ENCODE results near the gene PCDHB14. TPM values are rescaled to one million over a fixed set of nuclear protein-coding genes. Genes with fewer than 3 reads are reported as not detected.

The PCDHB14 gene
- total RNA-seq, 1 donor from 2014 or later = 0.75 TPM

- DNase-seq (ENCODE audit: low spot score) = no peak
- ATAC-seq = no peak
These were observed 38.0 kb downstream of the PCDHB14 start for GRCh38 chr5:141261238-141261546.

DNA sequence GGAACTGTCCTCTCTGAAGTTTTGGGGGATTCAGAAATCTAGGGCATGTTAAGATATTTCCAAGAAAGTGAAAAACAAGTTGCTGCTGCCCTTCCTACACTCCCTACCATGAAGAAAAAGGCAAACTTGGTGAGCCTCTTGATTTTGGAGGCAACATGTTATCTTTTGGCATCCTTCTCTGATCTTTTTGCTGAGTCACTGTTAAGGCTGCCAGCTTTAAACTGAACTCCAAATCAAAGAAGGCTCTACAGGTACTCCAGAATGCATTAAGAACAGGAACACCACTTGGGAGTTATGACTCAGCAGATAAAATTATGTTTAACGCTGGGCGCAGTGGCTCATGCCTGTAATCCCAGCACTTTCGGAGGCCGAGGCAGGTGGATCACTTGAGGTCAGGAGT, 46.1 kb downstream of the PCDHB14 start:
- ATAC-seq = no peak
- DNase-seq (ENCODE audit: low spot score) = no peak

DNA sequence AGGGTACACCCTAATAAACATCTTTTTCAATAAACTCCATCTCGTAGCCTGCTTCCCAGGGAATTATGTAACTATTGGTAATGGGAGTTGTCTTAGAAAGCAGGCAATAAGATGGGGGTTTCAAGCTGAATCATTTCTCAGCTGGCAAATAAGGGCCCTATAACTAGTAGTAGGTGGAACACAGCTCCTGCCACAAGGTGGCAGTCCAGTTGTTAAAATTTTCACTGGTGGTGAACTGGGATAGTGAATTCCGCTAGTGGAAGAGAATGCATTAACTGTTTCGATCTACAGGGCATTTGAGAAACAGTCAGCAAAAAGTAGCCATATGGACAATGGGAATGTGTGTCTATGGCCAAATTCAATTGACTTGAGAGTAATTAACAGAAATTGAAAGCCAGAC, 49.8 kb downstream of the PCDHB14 start:
- DNase-seq (ENCODE audit: low spot score) (no peak), ATAC-seq (no peak)

Other genes starting within 250 kb of the PCDHB14 start
- gene PCDHB1, start 172.0 kb upstream of the PCDHB14 start, total RNA-seq = not detected
- 0.08 TPM for gene PCDHB2, start 128.7 kb upstream of the PCDHB14 start, total RNA-seq
- 0.15 TPM for gene PCDHB3, start 122.9 kb upstream of the PCDHB14 start, total RNA-seq
- gene PCDHB4, start 101.5 kb upstream of the PCDHB14 start, total RNA-seq = 0.35 TPM
- gene PCDHB5, start 88.1 kb upstream of the PCDHB14 start, total RNA-seq = 0.33 TPM
- 0.10 TPM for gene PCDHB6, start 73.3 kb upstream of the PCDHB14 start, total RNA-seq
- 0.25 TPM for gene PCDHB7, start 50.7 kb upstream of the PCDHB14 start, total RNA-seq
- gene PCDHB8, start 45.6 kb upstream of the PCDHB14 start, total RNA-seq = not detected
- gene PCDHB16, start 41.0 kb upstream of the PCDHB14 start, total RNA-seq = 0.58 TPM
- 0.05 TPM for gene PCDHB9, start 36.2 kb upstream of the PCDHB14 start, total RNA-seq
- 0.28 TPM for gene PCDHB10, start 31.0 kb upstream of the PCDHB14 start, total RNA-seq
- gene PCDHB11, start 23.7 kb upstream of the PCDHB14 start, total RNA-seq = 0.20 TPM
- 0.28 TPM for gene PCDHB12, start 14.6 kb upstream of the PCDHB14 start, total RNA-seq
- gene PCDHB13, start 9.4 kb upstream of the PCDHB14 start, total RNA-seq = 0.65 TPM
- gene PCDHB15, start 22.1 kb downstream of the PCDHB14 start, total RNA-seq = 0.38 TPM
- gene SLC25A2, start 80.7 kb downstream of the PCDHB14 start, total RNA-seq = 0.25 TPM
- gene TAF7, start 97.4 kb downstream of the PCDHB14 start, total RNA-seq = 20.6 TPM
- gene PCDHGA1, start 107.2 kb downstream of the PCDHB14 start, total RNA-seq = 0.10 TPM
- gene PCDHGA2, start 115.4 kb downstream of the PCDHB14 start, total RNA-seq = 1.1 TPM
- gene PCDHGA3, start 120.5 kb downstream of the PCDHB14 start, total RNA-seq = 0.60 TPM
- gene PCDHGB1, start 126.8 kb downstream of the PCDHB14 start, total RNA-seq = 0.63 TPM
- gene PCDHGA4, start 131.7 kb downstream of the PCDHB14 start, total RNA-seq = 0.53 TPM
- 0.81 TPM for gene PCDHGB2, start 136.7 kb downstream of the PCDHB14 start, total RNA-seq
- gene PCDHGA5, start 140.8 kb downstream of the PCDHB14 start, total RNA-seq = 0.35 TPM
- gene PCDHGB3, start 146.9 kb downstream of the PCDHB14 start, total RNA-seq = 0.83 TPM
- gene PCDHGA6, start 150.5 kb downstream of the PCDHB14 start, total RNA-seq = 0.68 TPM
- 0.33 TPM for gene PCDHGA7, start 159.4 kb downstream of the PCDHB14 start, total RNA-seq
- 2.2 TPM for gene PCDHGB4, start 164.4 kb downstream of the PCDHB14 start, total RNA-seq
- gene PCDHGA8, start 169.3 kb downstream of the PCDHB14 start, total RNA-seq = 0.35 TPM
- gene PCDHGB5, start 174.6 kb downstream of the PCDHB14 start, total RNA-seq = 4.2 TPM
- gene PCDHGA9, start 179.4 kb downstream of the PCDHB14 start, total RNA-seq = 0.65 TPM
- 2.3 TPM for gene PCDHGB6, start 184.7 kb downstream of the PCDHB14 start, total RNA-seq
- 2.2 TPM for gene PCDHGA10, start 189.6 kb downstream of the PCDHB14 start, total RNA-seq
- 2.0 TPM for gene PCDHGB7, start 194.3 kb downstream of the PCDHB14 start, total RNA-seq
- gene PCDHGA11, start 197.7 kb downstream of the PCDHB14 start, total RNA-seq = 0.68 TPM
- gene PCDHGA12, start 207.2 kb downstream of the PCDHB14 start, total RNA-seq = 1.0 TPM